Measurements from ENCODE around the gene SFTA2.

GRCh38 chr6:30945281-30945680, 13.3 kb upstream of the SFTA2 start:
- TF ChIP-seq, protein P1, sequence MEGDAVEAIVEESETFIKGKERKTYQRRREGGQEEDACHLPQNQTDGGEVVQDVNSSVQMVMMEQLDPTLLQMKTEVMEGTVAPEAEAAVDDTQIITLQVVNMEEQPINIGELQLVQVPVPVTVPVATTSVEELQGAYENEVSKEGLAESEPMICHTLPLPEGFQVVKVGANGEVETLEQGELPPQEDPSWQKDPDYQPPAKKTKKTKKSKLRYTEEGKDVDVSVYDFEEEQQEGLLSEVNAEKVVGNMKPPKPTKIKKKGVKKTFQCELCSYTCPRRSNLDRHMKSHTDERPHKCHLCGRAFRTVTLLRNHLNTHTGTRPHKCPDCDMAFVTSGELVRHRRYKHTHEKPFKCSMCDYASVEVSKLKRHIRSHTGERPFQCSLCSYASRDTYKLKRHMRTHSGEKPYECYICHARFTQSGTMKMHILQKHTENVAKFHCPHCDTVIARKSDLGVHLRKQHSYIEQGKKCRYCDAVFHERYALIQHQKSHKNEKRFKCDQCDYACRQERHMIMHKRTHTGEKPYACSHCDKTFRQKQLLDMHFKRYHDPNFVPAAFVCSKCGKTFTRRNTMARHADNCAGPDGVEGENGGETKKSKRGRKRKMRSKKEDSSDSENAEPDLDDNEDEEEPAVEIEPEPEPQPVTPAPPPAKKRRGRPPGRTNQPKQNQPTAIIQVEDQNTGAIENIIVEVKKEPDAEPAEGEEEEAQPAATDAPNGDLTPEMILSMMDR (IDR thresholded peaks at IDR 0.05): no peak
- no peak for TF ChIP-seq POLR2A (IDR thresholded peaks at IDR 0.05)
- no peak for TF ChIP-seq POLR2AphosphoS5 (IDR thresholded peaks at IDR 0.05)
- TF ChIP-seq EP300 (IDR thresholded peaks at IDR 0.05): no peak
